Neuronal stem cell (in vitro differentiated cells): ENCODE data around the gene SH3TC2.

Source experiments
- DNase-seq: peaks from one replicate; pipeline ENCODE4 v3.0.0-alpha.2; 2013; ENCODE audit warnings: low spot score
- H2AFZ ChIP-seq: one replicate; pipeline ENCODE4 v1.6.1; 2013; ENCODE audit warnings: mild to moderate bottlenecking, low read length, inconsistent platforms
- H2AK5ac ChIP-seq: 2 replicates; pipeline ENCODE4 v1.6.1; 2013; ENCODE audit warnings: low read depth, mild to moderate bottlenecking, inconsistent platforms, low read length, moderate library complexity, mixed read lengths
- H2BK120ac ChIP-seq: 2 replicates; pipeline ENCODE4 v1.6.1; 2013; ENCODE audit warnings: low read depth, mild to moderate bottlenecking, inconsistent platforms, low read length, moderate library complexity, mixed read lengths
- H2BK12ac ChIP-seq: one replicate; pipeline ENCODE4 v1.6.1; 2013; ENCODE audit warnings: low read length, inconsistent platforms
- H2BK15ac ChIP-seq: 2 replicates; pipeline ENCODE4 v1.6.1; 2013; ENCODE audit warnings: mild to moderate bottlenecking, low read length, inconsistent platforms, mixed read lengths
- H2BK5ac ChIP-seq: one replicate; pipeline ENCODE4 v1.6.1; 2013; ENCODE audit warnings: inconsistent platforms, mild to moderate bottlenecking, low read length, moderate library complexity
- H3K14ac ChIP-seq: one replicate; pipeline ENCODE4 v1.6.1; 2013; ENCODE audit warnings: low read length, inconsistent platforms
- H3K18ac ChIP-seq: 2 replicates; pipeline ENCODE4 v1.6.1; 2013; ENCODE audit warnings: low read length, inconsistent platforms
- H3K23ac ChIP-seq: 2 replicates; pipeline ENCODE4 v1.6.1; 2013; ENCODE audit warnings: low read depth, mild to moderate bottlenecking, mixed read lengths, low read length, inconsistent platforms; ENCODE audit not compliant: poor library complexity
- H3K27ac ChIP-seq: replicated peaks from 3 replicates; pipeline ENCODE4 v1.5.1; 2013; ENCODE audit warnings: low read length, inconsistent platforms
- H3K27me3 ChIP-seq, 3 experiments: 2 replicates each; pipeline ENCODE4 v1.6.1; 2013; ENCODE audit warnings: low read length in 3 of 3, mild to moderate bottlenecking in 2 of 3, inconsistent platforms in 1 of 3, low read depth in 1 of 3, mixed read lengths in 1 of 3, moderate library complexity in 1 of 3; ENCODE audit not compliant: control insufficient read depth in 3 of 3, insufficient read depth in 3 of 3
- H3K36me3 ChIP-seq, 2 donors: replicated peaks in 1 of 2; 2 replicates each; pipeline ENCODE4 v1.6.1; 2013; ENCODE audit warnings: low read length in 2 of 2; ENCODE audit not compliant: control insufficient read depth in 2 of 2, insufficient read depth in 2 of 2
- H3K4ac ChIP-seq: 2 replicates; pipeline ENCODE4 v1.6.1; 2013; ENCODE audit warnings: inconsistent platforms, mild to moderate bottlenecking, low read length, moderate library complexity
- H3K4me1 ChIP-seq, 2 donors: 1 replicate in 1 of 2; 2 replicates in 1 of 2; pipeline ENCODE4 v1.6.1; 2013; ENCODE audit warnings: low read length in 2 of 2, low read depth in 1 of 2; ENCODE audit not compliant: control insufficient read depth in 2 of 2, insufficient read depth in 1 of 2
- H3K4me2 ChIP-seq: one replicate; pipeline ENCODE4 v1.6.1; 2013; ENCODE audit warnings: mild to moderate bottlenecking, low read length, inconsistent platforms; ENCODE audit not compliant: insufficient read depth, poor library complexity, severe bottlenecking
- H3K4me3 ChIP-seq, 2 donors: 2 replicates each; pipeline ENCODE4 v1.5.1; 2013; ENCODE audit warnings: low read length in 2 of 2, mild to moderate bottlenecking in 2 of 2, inconsistent platforms in 1 of 2, moderate library complexity in 1 of 2
- H3K79me1 ChIP-seq: one replicate; pipeline ENCODE4 v1.6.1; 2013; ENCODE audit warnings: low read depth, mild to moderate bottlenecking, inconsistent platforms, low read length, moderate library complexity
- H3K9ac ChIP-seq: one replicate; pipeline ENCODE4 v1.6.1; 2013; ENCODE audit warnings: mild to moderate bottlenecking, low read depth, low read length, inconsistent platforms; ENCODE audit not compliant: poor library complexity
- H3K9me3 ChIP-seq, 2 donors: replicated peaks in 1 of 2; 2 replicates each; pipeline versions ENCODE3 to v1.6.1; 2013; ENCODE audit warnings: low read length in 2 of 2, mild to moderate bottlenecking in 2 of 2, inconsistent platforms in 1 of 2, low read depth in 1 of 2, mixed read lengths in 1 of 2, moderate library complexity in 1 of 2; ENCODE audit not compliant: control insufficient read depth in 2 of 2, insufficient read depth in 1 of 2
- H4K8ac ChIP-seq: one replicate; pipeline ENCODE4 v1.6.1; 2013; ENCODE audit warnings: low read depth, mild to moderate bottlenecking, inconsistent platforms, low read length, moderate library complexity
- H4K91ac ChIP-seq: one replicate; pipeline ENCODE4 v1.6.1; 2013; ENCODE audit warnings: low read length, low read depth, mild to moderate bottlenecking, inconsistent platforms; ENCODE audit not compliant: poor library complexity
- WGBS, 2 donors: extraction: QIAGEN DNeasy Blood & Tissue Kit; methylation state at CpG; one replicate each; pipeline ENCODE4 v1.1.7; 2013; ENCODE audit warnings: missing lambda C conversion rate in 2 of 2, mixed read lengths in 1 of 2; ENCODE audit not compliant: insufficient read length in 2 of 2, insufficient replicate concordance in 1 of 2; ENCODE audit errors: extremely low coverage in 2 of 2; 5-methylcytosine and 5-hydroxymethylcytosine counted together

SH3TC2 gene

DNA sequence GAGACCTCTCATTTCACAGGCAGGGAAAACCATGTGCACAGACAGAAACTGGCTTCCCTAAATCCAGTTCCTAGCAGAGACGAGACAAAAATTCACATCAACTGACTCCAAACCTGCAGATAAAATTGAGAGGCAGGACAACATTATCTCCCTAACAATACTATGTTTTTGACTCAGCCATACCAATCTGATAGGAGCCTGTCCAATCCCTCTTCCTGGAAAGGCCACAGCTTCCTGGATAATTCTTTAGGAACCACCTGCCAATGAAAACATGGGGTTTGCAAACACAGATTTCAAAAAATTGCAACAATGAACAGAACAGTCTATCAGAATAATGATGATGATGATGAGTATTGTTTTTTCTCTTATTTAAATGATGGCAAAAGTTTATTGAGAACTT is 22.4 kb downstream of the SH3TC2 start:
- Histone ChIP-seq H2BK120ac (no peak overlapping the region), H2AFZ (no peak overlapping the region), H3K9me3 (no peaks in the 10 kb centered on the region), H2BK12ac (no peak overlapping the region), H3K27me3 (no peaks in the 10 kb centered on the region), H3K18ac (no peak overlapping the region), H3K4me2 (no peak overlapping the region), H3K79me1 (no peaks in the 10 kb centered on the region), H3K4ac (no peak overlapping the region), H4K8ac (no peak overlapping the region), H3K4me1 (no peaks in the 10 kb centered on the region), H3K9ac (no peak overlapping the region), H2AK5ac (no peak overlapping the region), H3K14ac (no peak overlapping the region), H3K23ac (no peak overlapping the region), H3K4me3 (no peak overlapping the region), H2BK5ac (no peak overlapping the region), H3K27ac (no peak overlapping the region), H3K36me3 (no peaks in the 10 kb centered on the region), H2BK15ac (no peak overlapping the region), H4K91ac (no peak overlapping the region)
- DNase-seq: no peak
- WGBS, 2 donors: no CpG with 5 or more reads among the region's 1 CpG

- H2BK120ac ChIP-seq: no peak overlapping the region
- H3K4me3 ChIP-seq: no peak overlapping the region
- H3K36me3 ChIP-seq: no peaks in the 10 kb centered on the region
- H3K4ac ChIP-seq: no peak overlapping the region
- no peak overlapping the region for H3K23ac ChIP-seq
- no peak overlapping the region for H3K27ac ChIP-seq
- no peak overlapping the region for H2BK5ac ChIP-seq
- no CpG with 5 or more reads among the region's 2 CpGs for WGBS, 2 donors
- no peak overlapping the region for H3K4me2 ChIP-seq
- no peak overlapping the region for H4K91ac ChIP-seq
- no peak overlapping the region for H2BK12ac ChIP-seq
- H2BK15ac ChIP-seq: no peak overlapping the region
- no peaks in the 10 kb centered on the region for H3K79me1 ChIP-seq
- H4K8ac ChIP-seq: no peak overlapping the region
- H3K18ac ChIP-seq: no peak overlapping the region
- no peaks in the 10 kb centered on the region for H3K27me3 ChIP-seq
- H3K9ac ChIP-seq: no peak overlapping the region
- no peaks in the 10 kb centered on the region for H3K4me1 ChIP-seq
- no peak for DNase-seq
- no peak overlapping the region for H3K14ac ChIP-seq
- H3K9me3 ChIP-seq: no peaks in the 10 kb centered on the region
- H2AK5ac ChIP-seq: no peak overlapping the region
- H2AFZ ChIP-seq: no peak overlapping the region
Observed at GRCh38 chr5:149039506-149039905, 23.4 kb downstream of the SH3TC2 start.

GRCh38 chr5:149038336-149039080 is 24.4 kb downstream of the SH3TC2 start:
- Histone ChIP-seq H4K91ac (no peak overlapping the region), H3K27ac (no peak overlapping the region), H3K4ac (no peak overlapping the region), H2AFZ (no peak overlapping the region), H3K9me3 (no peaks in the 10 kb centered on the region), H3K4me3 (no peak overlapping the region), H3K9ac (no peak overlapping the region), H3K27me3 (no peaks in the 10 kb centered on the region), H3K79me1 (no peaks in the 10 kb centered on the region), H2BK5ac (no peak overlapping the region), H2BK15ac (no peak overlapping the region), H3K36me3 (no peaks in the 10 kb centered on the region), H3K18ac (no peak overlapping the region), H3K23ac (no peak overlapping the region), H3K4me1 (no peaks in the 10 kb centered on the region), H2BK12ac (no peak overlapping the region), H2AK5ac (no peak overlapping the region), H3K4me2 (no peak overlapping the region), H3K14ac (no peak overlapping the region), H2BK120ac (no peak overlapping the region), H4K8ac (no peak overlapping the region)
- DNase-seq: no peak
- no CpG with 5 or more reads among the region's 6 CpGs for WGBS, 2 donors

- Histone ChIP-seq H3K27me3 (no peaks in the 10 kb centered on the region), H2AFZ (no peak overlapping the region), H2BK120ac (no peak overlapping the region), H3K36me3 (no peaks in the 10 kb centered on the region), H3K4me2 (no peak overlapping the region), H3K4me1 (no peaks in the 10 kb centered on the region), H4K8ac (no peak overlapping the region), H4K91ac (no peak overlapping the region), H2AK5ac (no peak overlapping the region), H3K9ac (no peak overlapping the region), H3K27ac (no peak overlapping the region), H3K79me1 (no peaks in the 10 kb centered on the region), H3K23ac (no peak overlapping the region), H3K14ac (no peak overlapping the region), H3K4ac (no peak overlapping the region), H3K9me3 (no peaks in the 10 kb centered on the region), H2BK5ac (no peak overlapping the region), H3K4me3 (no peak overlapping the region), H2BK12ac (no peak overlapping the region), H3K18ac (no peak overlapping the region), H2BK15ac (no peak overlapping the region)
- no peak for DNase-seq
- no CpG with 5 or more reads among the region's 3 CpGs for whole genome bisulfite sequencing, 2 donors
Observed at GRCh38 chr5:149037817-149038216, 25.0 kb downstream of the SH3TC2 start.
